SK-N-SH (cell line): ENCODE results near the gene INF2.

ENCODE experiments used
- FOSL2 ChIP-seq: IDR thresholded peaks from 2 replicates; pipeline ENCODE4 v1.4.0; 2012; ENCODE audit warnings: low read depth, mild to moderate bottlenecking, moderate library complexity, borderline replicate concordance
- SIN3A ChIP-seq: IDR thresholded peaks from 2 replicates; pipeline ENCODE4 v1.6.1; 2012; ENCODE audit warnings: low read depth, mild to moderate bottlenecking, low read length, moderate library complexity, borderline replicate concordance
- TF ChIP-seq, protein P1 (sequence below): fragments of 200-600 bp; sonication (generic); IDR thresholded peaks from 2 replicates; pipeline ENCODE4 v1.6.1; 2017; ENCODE audit warnings: antibody characterized with exemption, mild to moderate bottlenecking, moderate library complexity

DNA sequence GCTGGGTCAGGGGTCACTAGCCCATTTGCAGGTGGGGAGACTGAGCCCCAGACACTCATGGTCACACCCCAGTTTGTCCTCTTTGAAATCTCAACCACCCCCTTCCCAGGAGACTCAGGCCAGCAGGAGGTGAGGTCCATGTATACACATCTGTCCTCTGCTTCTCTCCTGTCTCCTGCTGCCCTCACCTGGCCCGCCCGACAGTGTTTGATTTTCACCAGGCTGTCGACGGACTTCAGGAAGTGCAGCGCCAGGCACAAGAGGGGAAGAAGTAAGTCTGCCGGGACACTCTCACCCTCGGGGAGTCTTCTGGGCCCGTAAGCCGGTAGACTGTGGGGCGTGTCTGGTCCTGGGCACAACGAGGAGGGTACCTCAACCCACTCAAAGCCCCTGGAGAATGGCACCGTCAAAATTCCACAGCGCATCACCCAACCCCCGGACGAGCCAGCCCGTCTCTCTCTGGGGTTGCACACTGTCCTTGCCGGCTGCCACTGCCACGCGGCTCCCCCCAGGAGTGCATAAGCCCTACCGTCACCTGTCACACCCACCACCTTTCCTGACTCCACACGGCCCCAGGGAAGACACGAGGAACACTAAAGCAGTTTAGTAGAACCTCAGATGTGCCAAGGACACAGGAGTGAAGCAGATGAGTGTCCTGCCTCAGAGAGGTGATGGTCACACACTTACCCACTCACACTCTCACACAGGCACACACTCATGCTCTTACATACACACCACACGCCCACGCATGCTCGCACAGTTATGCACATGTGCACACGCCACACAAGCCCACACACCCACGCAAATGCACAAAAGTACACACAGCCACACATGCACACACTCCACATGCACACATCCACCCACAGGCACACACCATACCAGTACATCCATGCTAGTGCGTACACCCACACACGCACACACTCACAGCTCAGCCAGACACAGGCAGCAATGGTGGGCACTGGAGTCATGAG is 50.4 kb downstream of the INF2 start:
- TF ChIP-seq, protein P1, sequence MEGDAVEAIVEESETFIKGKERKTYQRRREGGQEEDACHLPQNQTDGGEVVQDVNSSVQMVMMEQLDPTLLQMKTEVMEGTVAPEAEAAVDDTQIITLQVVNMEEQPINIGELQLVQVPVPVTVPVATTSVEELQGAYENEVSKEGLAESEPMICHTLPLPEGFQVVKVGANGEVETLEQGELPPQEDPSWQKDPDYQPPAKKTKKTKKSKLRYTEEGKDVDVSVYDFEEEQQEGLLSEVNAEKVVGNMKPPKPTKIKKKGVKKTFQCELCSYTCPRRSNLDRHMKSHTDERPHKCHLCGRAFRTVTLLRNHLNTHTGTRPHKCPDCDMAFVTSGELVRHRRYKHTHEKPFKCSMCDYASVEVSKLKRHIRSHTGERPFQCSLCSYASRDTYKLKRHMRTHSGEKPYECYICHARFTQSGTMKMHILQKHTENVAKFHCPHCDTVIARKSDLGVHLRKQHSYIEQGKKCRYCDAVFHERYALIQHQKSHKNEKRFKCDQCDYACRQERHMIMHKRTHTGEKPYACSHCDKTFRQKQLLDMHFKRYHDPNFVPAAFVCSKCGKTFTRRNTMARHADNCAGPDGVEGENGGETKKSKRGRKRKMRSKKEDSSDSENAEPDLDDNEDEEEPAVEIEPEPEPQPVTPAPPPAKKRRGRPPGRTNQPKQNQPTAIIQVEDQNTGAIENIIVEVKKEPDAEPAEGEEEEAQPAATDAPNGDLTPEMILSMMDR: no peak
- TF ChIP-seq FOSL2: no peak
- TF ChIP-seq SIN3A: no peak
